ENCODE data around the gene GDNF.

The GDNF gene

GRCh38 chr5:37860206-37860605, 20.4 kb upstream of the GDNF start:
- no peak overlapping the region for H3K4me3 ChIP-seq (ENCODE audit: low read depth, low read length)
- DNase-seq (ENCODE audit: low read depth) = no peak
- TF ChIP-seq CTCF (IDR thresholded peaks at IDR 0.05; ENCODE audit: control insufficient read depth, extremely low read depth, insufficient read depth) = no peak

DNA sequence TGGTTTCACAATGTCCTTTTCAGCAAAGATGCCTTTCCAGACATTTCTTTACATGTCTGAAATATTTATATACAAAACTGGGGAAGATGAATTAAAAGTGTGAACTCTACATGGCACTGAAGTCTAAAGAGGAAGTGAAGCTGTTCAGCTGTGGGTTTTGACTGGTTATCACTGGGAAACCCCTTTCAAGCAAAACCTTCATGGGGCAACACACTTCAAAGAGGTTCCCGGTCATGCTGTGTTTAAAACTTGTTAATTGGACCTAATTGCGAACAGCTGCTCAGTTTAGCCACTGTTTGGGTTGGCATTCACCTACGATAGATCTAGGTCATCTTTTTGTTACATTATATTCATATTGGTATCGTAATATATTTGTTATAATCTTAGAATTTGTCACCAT, 20.0 kb upstream of the GDNF start:
- DNase-seq (ENCODE audit: low read depth) = no peak
- TF ChIP-seq CTCF (IDR thresholded peaks at IDR 0.05; ENCODE audit: control insufficient read depth, extremely low read depth, insufficient read depth) = no peak
- H3K4me3 ChIP-seq (ENCODE audit: low read depth, low read length) = no peak overlapping the region

DNA sequence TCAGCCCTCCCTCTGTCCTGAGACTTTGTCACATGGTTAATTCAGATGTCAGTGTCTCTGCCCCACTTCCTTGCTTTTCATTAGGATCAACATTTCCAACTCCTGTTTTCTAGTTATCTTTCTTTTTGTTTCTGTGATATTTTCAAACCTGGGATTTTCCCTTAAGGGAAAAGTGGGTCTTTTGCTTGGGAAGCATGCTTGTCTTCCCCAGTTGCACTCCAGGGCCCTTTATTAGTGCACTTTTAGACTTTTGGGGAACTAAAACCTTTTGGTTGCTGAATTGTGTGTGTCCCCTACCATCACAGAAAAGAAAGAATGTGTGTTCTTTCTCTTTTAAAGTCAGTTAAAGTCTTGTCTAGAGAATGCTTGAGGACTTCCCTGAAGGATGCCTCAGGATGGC, 18.4 kb upstream of the GDNF start:
- H3K4me3 ChIP-seq (ENCODE audit: low read depth, low read length) = no peak overlapping the region
- no peak for TF ChIP-seq CTCF (IDR thresholded peaks at IDR 0.05; ENCODE audit: control insufficient read depth, extremely low read depth, insufficient read depth)
- no peak for DNase-seq (ENCODE audit: low read depth)

DNA sequence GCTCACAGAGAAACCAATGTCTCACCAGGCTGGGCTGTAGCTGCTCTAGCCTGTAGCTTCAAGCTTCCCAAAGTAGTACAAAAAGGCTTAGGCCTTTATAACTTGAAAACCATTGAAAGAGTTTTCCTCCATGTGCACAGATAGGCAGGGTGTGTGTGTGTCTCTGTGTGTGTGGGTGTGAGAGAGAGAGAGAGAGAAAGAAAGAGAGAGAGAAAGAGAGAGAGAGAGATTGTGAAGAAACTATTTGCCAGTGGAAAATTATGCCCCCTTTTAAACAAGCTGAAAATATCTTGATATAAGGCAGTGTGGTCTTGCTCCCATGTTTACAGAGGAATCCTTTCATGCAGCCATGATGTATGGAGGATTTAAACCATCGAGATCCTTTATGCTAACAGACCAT, 17.9 kb upstream of the GDNF start:
- no peak for TF ChIP-seq CTCF (IDR thresholded peaks at IDR 0.05; ENCODE audit: control insufficient read depth, extremely low read depth, insufficient read depth)
- no peak overlapping the region for H3K4me3 ChIP-seq (ENCODE audit: low read depth, low read length)
- DNase-seq (ENCODE audit: low read depth) = no peak

- TF ChIP-seq CTCF (IDR thresholded peaks at IDR 0.05; ENCODE audit: control insufficient read depth, extremely low read depth, insufficient read depth) = no peak
- DNase-seq (ENCODE audit: low read depth) = no peak
- H3K4me3 ChIP-seq (ENCODE audit: low read depth, low read length) = no peak overlapping the region
These were observed 15.6 kb upstream of the GDNF start for GRCh38 chr5:37855438-37855837.

GRCh38 chr5:37851305-37851704, 11.5 kb upstream of the GDNF start:
- no peak for TF ChIP-seq CTCF (IDR thresholded peaks at IDR 0.05; ENCODE audit: control insufficient read depth, extremely low read depth, insufficient read depth)
- DNase-seq (ENCODE audit: low read depth) = no peak
- H3K4me3 ChIP-seq (ENCODE audit: low read depth, low read length) = no peak overlapping the region

- DNase-seq (ENCODE audit: low read depth) = no peak
- no peak for TF ChIP-seq CTCF (IDR thresholded peaks at IDR 0.05; ENCODE audit: control insufficient read depth, extremely low read depth, insufficient read depth)
These were observed 10.5 kb upstream of the GDNF start for GRCh38 chr5:37850226-37850865.

More at GRCh38 chr5:37850226-37850865, 10.5 kb upstream of the GDNF start:
- no peak overlapping the region for H3K4me3 ChIP-seq (ENCODE audit: low read depth, low read length)

Measured in LNCaP clone FGC (cell line).